GM19455 (cell line): ENCODE results near the gene EIF4B.
"Not testable (repeated sequence)": the region's sequence is repeated elsewhere in the genome, so short reads cannot be mapped to it uniquely, and the experiment has no call there.

Experiments
- ATAC-seq: cut with Tn5 transposase; IDR thresholded peaks from one replicate; pipeline ENCODE4 v1.9.1; 2021; ENCODE audit not compliant: unreplicated experiment

EIF4B gene

GRCh38 chr12:52992699-52993557, 13.3 kb upstream of the EIF4B start:
- ATAC-seq = no peak

- no peak for ATAC-seq
Measured at GRCh38 chr12:52993558-52993869, 12.7 kb upstream of the EIF4B start.

DNA sequence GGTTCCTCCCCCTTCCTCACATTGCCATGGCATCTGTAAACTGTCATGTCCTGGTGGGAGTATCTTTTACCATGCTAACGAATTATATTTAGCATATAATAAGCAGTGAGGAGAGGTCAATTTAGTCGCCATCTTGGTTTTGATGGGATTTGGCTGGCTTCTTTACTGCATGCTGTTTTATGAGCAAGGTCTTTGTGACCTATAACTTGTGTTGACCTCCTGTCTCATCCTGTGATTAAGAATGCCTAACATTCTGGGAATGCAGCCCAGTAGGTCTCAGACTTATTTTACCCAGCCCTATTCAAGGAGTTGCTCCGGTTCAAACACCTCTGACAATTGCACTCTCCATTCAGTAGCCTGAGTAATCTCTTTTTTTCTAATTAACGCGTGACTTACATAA, 2.1 kb upstream of the EIF4B start:
- no peak for ATAC-seq

- no peak for ATAC-seq
Measured at GRCh38 chr12:53004582-53004981, 1.7 kb upstream of the EIF4B start.

GRCh38 chr12:53005215-53005985, 856 bp upstream of the EIF4B start:
- ATAC-seq = no peak

- no peak for ATAC-seq
Measured at GRCh38 chr12:53006810-53007309, 604 bp downstream of the EIF4B start.

DNA sequence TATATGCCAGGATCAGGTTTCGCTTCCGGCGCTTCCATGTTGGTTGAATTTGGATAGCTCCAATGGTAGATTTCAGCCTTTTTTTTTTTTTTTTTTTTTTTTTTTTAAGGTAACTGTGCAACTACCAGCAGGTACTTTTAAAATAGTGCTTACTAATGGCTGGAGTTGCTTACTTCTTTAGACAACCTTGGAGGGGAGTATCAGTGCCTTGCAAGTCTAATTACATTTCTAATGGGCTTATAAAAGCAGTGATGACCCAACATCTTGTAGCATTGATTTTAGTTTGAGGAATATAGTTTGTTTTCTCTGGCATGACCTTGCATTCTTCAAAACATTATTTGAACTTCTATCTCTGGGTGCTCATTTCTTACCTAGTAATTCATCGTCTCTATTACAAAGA, 1.1 kb downstream of the EIF4B start:
- ATAC-seq = no peak

DNA sequence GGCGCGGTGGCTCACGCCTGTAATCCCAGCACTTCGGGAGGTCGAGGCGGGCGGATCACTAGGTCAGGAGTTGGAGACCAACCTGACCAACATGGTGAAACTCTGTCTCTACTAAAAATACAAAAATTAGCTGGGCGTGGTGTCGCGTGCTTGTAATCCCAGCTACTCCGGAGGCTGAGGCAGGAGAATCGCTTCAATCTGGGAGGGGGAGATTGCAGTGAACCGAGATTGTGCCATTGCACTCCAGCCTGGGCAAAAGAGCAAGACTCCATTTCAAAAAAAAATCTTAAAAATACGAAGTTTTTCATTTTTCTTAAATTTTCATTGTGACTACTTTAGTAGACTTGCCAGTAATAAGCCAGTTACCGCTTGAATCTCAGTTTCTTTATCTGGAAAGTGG, 2.5 kb downstream of the EIF4B start:
- not testable (repeated sequence) for ATAC-seq

- no peak for ATAC-seq
Measured at GRCh38 chr12:53010955-53011354, 4.7 kb downstream of the EIF4B start.

GRCh38 chr12:53011889-53012288, 5.6 kb downstream of the EIF4B start:
- ATAC-seq = no peak

GRCh38 chr12:53012928-53013327, 6.7 kb downstream of the EIF4B start:
- ATAC-seq = no peak

- no peak for ATAC-seq
Measured at GRCh38 chr12:53014709-53015108, 8.5 kb downstream of the EIF4B start.

- no peak for ATAC-seq
Measured at GRCh38 chr12:53025250-53025649, 19.0 kb downstream of the EIF4B start.

DNA sequence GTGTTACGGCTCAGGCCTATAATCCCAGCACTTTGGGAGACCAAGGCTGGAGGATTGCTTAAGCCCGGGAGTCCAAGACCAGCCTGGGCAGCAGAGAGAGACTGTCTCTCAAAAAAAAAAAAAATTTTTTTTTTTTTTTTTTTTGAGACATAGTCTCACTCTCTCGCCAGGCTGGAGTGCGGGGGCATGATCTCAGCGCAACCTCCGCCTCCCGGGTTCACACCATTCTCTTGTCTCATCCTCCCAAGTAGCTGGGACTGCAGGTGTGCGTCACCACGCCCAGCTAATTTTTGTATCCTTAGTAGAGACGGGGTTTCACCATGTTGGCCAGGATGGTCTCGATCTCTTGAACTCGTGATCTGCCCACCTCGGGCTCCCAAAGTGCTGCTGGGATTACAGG, 20.8 kb downstream of the EIF4B start:
- not testable (repeated sequence) for ATAC-seq

- no peak for ATAC-seq
Measured at GRCh38 chr12:53031616-53032015, 25.4 kb downstream of the EIF4B start.

- ATAC-seq = not testable (repeated sequence)
Measured at GRCh38 chr12:53033832-53034231, 27.6 kb downstream of the EIF4B start.

- no peak for ATAC-seq
Measured at GRCh38 chr12:53034459-53034858, 28.2 kb downstream of the EIF4B start.

DNA sequence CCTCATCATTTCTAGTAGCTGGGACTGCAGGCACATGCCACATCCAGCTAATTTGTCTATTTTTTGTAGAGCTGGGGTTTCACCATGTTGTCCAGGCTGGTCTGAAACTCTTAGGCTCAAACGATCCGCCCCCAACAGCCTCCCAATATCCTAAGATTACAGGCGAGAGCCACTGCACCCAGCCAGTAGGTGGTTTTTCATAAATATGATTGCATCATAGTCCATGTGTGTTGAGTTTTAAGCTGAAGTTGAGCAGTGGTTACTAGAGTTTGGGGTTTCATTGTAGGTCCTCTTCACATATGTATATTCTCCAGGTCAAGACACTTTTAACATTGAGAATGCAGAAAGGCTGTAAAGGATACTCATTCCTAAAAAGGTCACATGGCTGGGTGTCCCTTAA, 30.5 kb downstream of the EIF4B start:
- ATAC-seq = no peak

- no peak for ATAC-seq
Measured at GRCh38 chr12:53039851-53040250, 33.6 kb downstream of the EIF4B start.

- ATAC-seq = no peak
Measured at GRCh38 chr12:53042607-53043454, 36.6 kb downstream of the EIF4B start.

- ATAC-seq = no peak
Measured at GRCh38 chr12:53044052-53044581, 37.9 kb downstream of the EIF4B start.
